ENCODE measurements around the gene ENGASE.
"Not testable (repeated sequence)": the region's sequence is repeated elsewhere in the genome, so short reads cannot be mapped to it uniquely, and the experiment has no call there.

Gene ENGASE

DNA sequence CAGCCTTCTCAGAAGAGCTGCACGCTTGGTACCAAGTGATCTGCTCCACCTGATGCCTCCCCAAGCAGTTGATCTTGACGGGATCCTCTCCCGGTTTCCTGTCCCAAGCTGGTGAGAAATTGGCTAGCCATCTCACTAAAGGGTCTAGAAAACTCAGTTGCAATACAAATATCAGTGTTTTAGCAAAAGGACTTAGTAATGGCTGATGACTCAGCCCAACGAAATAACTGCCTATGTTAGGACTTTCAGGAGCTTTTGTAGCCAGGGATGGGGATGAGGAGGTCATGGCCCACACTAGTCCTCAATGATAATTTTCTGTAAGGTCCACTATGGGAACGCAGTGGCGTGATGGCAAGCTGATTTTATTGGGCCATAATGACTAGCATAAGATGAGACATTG is 23.3 kb upstream of the ENGASE start:
- DNase-seq (ENCODE audit: low read depth in 1 of 2, low spot score in 1 of 2): no peak

DNA sequence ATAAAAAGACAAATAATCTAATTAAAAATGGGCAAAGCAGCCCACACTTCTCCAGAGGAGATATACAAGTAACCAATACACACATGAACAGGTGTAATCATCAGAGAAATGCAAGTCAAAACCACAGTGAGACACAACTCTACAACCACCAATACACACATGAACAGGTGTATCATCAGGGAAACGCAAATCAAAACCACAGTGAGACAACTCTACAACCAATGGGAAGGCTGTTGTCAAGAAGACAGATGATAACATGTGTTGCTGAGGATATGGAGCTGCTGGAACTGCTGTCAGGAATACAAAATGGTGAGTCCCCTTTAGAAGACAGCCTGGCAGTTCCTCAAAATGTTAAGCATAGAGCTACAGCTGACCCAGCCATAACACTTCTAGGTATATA is 22.5 kb upstream of the ENGASE start:
- no peak for DNase-seq (ENCODE audit: low read depth in 1 of 2, low spot score in 1 of 2)

DNA sequence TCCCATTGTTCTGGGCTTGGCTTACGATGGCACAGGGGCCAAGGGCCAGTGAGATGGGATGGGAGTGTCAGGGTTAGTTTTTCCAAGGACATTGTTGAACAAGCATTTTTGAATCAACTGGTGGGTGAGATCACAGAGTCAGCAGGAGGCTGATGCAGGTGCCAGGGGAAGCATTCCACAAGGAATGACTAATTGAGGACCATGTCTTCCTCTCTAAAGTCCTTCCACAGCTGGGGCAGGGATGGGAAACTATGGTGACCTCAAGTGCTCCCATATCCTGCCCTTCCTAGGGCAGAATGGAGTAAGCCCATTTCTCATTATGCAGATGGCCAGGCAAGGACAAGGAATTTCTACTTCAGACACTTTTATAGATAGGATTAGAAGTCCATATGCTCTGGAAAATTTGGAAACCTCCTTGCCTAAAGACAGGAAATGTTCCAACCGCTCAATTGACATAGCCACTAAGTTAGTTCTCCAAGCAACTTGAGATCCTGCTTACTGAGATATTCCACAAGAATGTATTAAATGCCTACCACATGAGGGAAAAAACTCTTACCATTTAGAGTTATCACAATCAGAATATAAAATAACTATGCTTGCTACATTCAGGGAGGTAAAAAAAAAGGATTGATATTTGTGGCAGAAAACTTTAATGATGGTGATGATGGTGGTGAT is 21.2 kb upstream of the ENGASE start:
- DNase-seq (ENCODE audit: low read depth in 1 of 2, low spot score in 1 of 2): no peak

DNA sequence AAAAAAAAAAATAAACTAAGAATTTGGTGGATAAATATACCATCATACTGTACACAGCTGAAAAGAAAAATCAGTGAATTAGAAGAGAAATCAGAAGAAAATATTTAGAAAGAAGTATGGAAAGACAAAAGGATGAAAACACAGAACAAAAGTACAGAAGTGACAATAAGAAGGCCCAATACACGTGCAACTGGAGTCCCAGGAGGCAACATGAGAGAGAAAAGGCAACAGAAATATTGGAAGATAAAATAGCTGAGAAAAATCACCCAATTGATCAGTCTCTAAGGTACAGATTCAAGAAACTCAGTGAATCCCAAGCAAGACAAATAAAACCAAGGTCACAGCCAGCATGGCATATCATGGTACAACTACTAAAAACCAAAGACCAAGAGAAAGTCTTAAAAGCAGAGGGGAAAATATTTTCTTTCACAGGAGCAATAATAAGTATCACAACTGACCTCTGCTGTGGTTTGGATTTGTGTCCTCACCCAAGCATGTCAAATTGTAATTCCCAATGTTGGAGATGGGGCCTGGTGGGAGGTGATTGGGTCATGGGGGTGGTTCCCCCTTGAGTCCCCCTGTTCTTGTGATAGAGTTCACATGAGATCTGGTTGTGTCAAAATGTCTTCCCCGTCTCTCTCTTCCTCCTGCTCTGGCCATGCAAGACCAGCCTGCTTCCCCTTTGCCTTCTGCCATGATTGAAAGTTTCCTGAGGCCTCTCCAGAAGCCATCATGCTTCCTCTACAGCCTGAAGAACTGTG is 20.2 kb upstream of the ENGASE start:
- DNase-seq (ENCODE audit: low read depth in 1 of 2, low spot score in 1 of 2): no peak

DNA sequence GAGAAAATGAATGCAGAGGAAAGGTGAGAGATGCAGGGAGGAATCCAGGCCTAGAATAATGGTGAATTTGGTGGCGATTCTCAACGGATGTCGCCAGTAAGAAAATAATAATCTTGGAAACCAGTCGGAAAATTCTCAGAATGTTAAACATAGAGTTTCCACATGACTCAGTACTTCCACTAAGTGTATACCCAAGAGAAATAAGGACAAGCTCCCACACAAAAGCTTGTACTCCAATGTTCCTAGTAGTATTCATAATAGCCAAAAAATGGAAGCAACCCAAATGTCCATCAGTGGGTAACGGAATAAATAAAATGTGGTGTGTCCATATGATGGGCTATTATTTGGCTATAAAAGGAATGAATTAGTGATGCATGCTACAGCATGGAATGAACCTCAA is 19.4 kb upstream of the ENGASE start:
- DNase-seq (ENCODE audit: low read depth in 1 of 2, low spot score in 1 of 2): no peak

- DNase-seq (ENCODE audit: low read depth in 1 of 2, low spot score in 1 of 2): no peak
Observed at GRCh38 chr17:79057737-79058385, 16.8 kb upstream of the ENGASE start.

DNA sequence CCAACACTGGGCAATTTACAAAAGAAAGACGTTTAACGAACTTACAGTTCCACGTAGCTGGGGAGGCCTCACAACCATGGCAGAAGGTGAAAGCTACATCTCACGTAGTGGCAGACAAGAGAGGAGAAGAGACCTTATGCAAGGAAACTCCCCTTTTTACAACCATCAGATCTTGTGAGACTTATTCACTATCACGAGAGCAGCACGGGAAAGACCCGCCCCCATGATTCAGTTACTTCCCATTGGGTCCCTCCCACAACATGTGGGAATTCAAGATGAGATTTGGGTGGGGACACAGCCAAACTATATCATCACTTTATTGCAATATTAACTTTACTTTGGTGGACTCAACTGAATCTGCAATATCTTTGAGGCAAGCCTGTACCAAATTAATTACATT is 11.9 kb upstream of the ENGASE start:
- DNase-seq (ENCODE audit: low read depth in 1 of 2, low spot score in 1 of 2): no peak

- DNase-seq (ENCODE audit: low read depth in 1 of 2, low spot score in 1 of 2): no peak
Observed at GRCh38 chr17:79064026-79064425, 10.6 kb upstream of the ENGASE start.

GRCh38 chr17:79065105-79065670 is 9.4 kb upstream of the ENGASE start:
- DNase-seq (ENCODE audit: low read depth in 1 of 2, low spot score in 1 of 2): peak in 1 of 2 donors; percentile 16

DNA sequence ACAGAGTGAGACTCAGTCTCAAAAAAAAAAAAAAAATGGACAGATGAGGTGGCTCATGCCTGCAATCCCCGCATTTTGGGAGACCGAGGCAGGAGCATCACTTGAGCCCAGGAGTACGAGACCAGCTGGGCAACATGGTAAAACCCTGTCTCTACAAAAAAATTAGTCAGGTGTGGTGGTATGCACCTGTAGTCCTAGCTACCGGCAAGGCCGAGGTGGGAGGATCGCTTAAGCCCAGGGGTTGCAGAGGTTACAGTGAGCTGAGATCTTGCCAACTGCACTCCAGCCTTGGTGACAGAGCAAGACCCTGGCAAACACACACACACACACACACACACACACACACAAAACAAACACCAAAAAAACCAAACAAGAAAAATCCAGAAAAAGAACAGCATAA is 7.7 kb upstream of the ENGASE start:
- no peak for DNase-seq (ENCODE audit: low read depth in 1 of 2, low spot score in 1 of 2)

DNA sequence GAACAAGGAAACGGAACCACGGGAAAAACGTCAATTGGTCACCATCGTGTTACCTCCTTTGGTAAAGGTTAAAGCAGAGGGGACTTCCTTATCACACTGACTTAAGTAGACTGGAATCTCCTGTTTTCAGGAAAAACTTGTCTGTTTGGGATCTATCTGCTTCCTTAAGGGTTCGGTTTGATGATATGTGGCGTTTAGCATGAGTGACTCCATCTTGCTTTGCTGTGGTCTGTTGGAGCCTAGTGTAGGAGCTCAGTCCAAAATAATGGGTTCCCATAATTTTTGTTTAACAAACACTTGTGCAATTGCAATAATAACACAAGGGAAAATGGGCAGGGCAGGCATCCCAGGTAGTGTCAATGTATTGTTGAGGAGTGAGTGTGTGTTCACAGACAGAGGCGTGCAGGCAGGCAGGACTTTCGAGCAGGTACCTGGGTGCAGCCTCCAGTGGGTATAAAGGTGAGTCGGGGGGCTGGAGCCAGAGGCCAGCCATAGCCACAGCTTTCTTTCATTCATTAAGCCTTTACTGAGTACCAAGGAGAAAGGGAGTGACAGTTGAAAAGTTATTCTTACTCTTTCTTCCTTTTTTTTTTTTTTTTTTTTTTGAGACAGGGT is 4.3 kb upstream of the ENGASE start:
- no peak for DNase-seq (ENCODE audit: low read depth in 1 of 2, low spot score in 1 of 2)

- no peak for DNase-seq (ENCODE audit: low read depth in 1 of 2, low spot score in 1 of 2)
Observed at GRCh38 chr17:79071161-79071740, 3.4 kb upstream of the ENGASE start.

DNA sequence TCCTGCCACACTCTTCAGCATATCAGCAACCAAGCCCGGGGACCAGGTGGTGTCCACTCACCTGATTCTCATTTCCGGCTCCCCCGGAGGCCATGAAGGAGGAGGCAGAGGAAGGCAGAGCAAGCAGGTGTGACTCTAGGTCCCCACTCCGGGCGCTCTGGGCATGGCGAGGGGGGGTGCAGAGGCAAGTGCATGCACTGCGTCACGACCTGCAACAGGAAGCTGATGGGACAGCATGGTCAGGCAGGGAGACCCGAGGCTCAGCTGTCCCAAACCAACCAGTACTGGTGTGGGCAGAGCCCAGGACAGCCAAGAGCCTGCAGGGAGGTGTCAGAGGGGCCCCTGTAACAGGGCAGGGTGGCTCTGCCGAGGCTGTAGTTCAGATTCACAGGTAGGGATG is 2.1 kb upstream of the ENGASE start:
- DNase-seq (ENCODE audit: low read depth in 1 of 2, low spot score in 1 of 2): no peak

- DNase-seq (ENCODE audit: low read depth in 1 of 2, low spot score in 1 of 2): no peak
Observed at GRCh38 chr17:79073016-79073705, 1.5 kb upstream of the ENGASE start.

DNA sequence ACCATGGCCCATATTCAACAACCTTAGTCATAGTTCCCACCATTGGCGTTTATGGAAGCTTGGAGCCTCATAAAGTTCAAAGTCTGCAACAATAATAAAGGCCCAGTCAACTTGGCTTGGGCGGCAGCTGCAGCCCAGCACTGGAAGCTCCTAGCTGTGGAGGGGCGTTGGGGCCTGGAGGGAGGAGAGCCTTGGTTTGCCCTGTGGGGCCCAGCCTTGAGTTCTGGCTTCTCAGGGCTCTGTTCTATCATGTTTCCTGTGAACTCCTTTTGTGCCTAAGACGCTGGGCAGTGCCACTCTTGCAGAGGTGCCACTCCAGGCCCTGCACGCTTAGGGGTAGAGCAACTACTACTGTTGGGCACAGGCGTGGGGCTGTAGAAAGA is 927 bp upstream of the ENGASE start:
- DNase-seq (ENCODE audit: low read depth in 1 of 2, low spot score in 1 of 2): no peak

DNA sequence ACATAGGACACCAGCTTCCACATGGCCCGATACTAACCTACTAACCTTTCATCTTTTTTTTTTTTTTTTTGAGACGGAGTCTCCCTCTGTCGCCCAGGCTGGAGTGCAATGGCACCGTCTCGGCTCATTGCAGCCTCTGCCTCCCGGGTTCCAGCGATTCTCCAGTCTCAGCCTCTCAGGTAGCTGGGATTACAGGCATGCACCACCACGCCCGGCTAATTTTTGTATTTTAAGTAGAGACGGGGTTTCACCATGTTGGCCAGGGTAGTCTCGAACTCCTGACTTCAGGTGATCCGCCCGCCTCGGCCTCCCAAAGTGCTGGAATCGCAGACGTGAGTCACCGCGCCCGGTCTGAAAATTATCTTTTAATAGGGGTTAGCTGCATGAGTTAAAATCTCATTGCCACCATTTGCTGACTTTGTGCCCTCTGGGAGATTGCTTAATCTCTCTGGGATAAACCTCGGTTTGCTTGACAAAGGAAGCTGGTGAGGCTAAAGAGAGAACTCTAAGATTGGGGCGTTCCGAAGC is 439 bp upstream of the ENGASE start:
- DNase-seq (ENCODE audit: low read depth in 1 of 2, low spot score in 1 of 2): not testable (repeated sequence)

DNA sequence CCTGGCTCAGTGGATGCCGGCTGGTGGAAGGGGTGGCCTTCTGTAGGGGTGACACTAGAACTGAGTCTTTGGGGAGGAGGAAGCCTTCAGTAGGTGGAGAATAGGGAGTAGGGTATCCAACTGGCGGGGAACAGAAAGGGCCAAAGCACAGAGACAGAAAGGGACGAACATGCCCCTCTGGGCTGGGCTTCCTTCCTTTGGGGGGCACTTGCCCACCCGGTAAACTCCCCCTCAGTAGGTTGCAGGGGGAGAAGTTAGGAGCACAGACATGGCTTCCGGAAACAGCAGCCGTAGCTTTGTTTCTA is 774 bp downstream of the ENGASE start:
- DNase-seq (ENCODE audit: low read depth in 1 of 2, low spot score in 1 of 2): no peak

GRCh38 chr17:79075861-79076406 is 1.3 kb downstream of the ENGASE start:
- DNase-seq (ENCODE audit: low read depth in 1 of 2, low spot score in 1 of 2): no peak

GRCh38 chr17:79077587-79077986 is 3.0 kb downstream of the ENGASE start:
- no peak for DNase-seq (ENCODE audit: low read depth in 1 of 2, low spot score in 1 of 2)

DNA sequence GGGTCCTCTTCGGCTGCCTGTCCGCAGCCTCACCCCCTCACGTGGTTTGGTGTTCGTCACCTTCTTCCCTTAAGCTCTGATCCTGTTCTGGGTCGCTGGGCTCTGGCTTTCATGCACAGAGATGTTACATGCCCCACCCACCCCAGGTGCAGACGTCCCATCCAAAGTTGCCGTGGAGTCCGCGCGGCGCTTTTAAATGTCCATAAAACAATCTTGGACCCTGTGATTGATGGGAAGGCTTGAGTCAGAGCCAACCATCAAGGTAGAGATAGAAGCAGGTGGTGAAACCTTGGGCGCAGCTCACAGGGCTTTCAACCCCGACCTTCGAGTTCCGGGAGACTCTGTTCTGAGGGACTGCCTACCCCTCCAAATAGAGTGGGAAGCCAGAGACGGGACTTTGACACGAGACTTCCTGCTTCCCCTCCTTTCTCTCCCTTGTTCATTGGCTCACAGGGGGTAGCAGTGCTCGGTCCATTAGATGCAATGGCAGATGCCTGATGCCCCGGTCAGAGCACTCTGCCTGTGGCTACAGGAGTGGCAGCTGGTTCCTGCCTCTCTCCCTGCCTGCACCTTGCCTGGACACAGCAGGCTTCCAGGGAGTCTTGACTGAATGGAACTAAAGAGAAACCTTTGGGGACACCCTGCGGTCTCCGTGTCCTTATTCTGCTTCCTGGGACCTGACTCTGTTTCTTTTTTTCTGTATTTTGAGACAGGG is 4.0 kb downstream of the ENGASE start:
- no peak for DNase-seq (ENCODE audit: low read depth in 1 of 2, low spot score in 1 of 2)
